Measurements from ENCODE around the gene GPR25.
"Not testable (repeated sequence)": the region's sequence is repeated elsewhere in the genome, so short reads cannot be mapped to it uniquely, and the experiment has no call there.

The GPR25 gene

DNA sequence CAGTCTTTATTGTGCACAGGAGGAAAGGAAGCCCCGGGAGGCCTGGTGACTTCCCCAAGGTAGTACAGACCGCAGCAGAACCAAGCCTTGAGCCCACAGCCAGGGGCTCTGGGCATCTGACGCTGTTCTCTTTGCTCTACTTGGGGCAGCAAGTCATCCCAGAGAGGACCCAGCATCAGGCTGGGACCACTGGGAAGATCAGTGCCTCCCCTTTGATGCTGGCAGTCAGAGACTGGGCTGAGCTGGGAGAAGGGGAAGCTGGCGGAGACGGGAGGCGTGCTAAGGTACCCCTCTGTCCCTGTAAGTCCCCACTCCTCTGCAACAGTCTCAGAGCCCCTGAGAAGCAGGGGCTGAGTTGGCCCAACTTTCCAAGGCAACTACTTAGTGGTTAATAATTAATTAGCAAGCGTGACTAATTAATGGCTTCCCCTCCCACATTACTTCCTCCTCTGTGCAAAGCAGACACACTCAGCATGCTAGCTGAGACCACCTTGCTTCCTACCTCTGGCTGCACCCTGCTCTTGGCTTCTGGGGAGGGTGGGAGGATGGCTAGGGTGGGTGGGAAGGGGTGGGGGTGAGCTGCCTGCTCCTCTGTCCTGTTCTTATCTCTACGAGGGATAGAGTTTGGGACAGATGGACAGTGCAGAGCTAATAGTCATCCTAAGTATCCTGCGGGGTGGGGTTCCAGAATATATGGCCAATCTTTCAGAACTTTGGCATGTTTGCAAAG, 23.2 kb downstream of the GPR25 start:
- FAIRE-seq = no peak

DNA sequence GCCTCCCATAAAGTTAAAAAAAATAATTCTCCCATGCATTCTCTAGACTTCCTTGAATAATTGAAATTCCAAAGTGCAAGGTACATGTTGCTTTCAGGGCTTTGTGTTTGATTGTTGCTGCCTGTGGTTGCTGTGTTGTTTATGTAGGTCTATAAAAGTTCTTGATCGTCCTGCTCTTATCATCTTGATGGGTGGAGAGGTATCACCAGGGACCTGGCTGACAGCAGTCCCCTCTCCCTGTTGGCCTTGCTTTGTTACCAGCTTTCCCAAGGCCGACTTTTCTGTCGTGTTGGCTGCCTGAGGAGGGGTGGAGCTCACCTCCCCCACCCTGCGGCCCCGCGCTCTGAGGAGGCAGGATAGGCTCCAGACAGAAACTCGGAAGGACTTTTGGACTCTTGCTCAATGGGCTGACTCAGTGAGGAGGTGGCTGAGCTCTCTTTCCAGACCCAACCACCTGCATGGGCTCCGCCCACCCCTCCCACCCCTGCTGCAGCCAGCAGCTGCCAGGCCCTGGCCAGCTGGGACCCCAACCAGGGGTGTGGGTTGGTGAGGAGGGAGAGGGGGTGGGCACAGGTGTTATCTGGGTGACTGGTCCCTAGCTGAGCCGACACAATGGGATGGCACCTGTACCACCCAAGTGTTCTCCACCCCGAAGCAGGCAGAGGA, 23.9 kb downstream of the GPR25 start:
- FAIRE-seq = no peak

DNA sequence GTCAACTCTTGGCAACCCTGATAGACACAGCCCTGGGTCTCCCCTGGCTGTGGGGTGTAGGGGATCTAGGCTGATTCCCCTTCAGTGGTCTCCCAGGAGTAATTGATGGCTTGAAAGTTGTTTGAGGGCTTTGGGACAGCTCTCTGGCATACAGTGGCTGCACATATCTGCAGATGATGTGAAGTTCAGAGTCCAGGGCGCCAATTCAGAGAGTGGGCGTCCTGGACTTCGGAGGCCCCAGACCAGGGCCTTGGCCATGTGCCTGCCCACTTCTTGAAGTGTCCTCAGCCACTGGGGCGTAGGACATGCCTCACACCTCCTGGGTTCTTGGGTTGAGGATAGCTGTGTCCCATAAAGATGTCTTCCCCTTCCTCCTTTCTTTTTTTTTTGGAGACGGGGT, 24.5 kb downstream of the GPR25 start:
- FAIRE-seq = no peak

DNA sequence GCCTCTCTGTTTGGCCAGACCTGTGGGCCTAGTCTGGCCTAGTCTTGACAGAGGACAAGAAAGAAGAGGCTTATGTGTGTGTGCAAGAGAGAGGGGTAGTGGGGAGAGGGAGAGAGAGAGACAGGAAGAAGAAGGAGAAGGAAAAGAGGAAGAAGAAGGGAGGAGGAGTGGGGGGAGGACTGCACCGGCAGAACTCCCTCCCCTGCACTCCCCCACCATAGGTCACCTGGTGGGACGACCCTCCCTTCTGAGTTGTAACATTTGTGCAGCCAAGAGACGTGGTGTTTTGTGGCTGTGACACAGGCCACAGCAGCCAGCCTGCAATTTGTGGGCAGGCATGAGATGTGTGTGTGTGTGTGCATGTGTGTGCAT, 26.2 kb downstream of the GPR25 start:
- FAIRE-seq = no peak

DNA sequence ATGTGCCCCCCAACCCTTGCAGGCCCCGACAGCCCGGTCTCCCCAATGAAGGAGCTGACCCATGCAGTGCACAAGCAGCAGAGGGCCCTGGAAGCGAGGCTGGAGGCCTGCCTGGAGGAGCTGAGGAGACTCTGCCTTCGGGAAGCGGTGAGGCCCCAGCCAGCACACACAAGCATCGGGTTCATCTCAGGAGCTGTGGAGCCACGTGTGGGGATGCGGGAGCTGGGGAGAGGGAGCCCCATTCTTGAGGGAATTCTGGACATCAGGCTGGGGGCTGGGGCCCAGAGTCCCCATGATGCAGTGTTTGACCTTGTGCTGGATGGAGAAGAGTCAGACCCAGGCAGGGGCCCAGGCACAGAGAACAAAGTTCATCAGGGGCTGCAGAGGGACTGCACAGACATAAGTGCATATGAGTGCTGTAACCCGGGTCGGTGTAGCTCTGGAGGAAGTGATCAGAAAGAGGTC, 26.7 kb downstream of the GPR25 start:
- no peak for FAIRE-seq

DNA sequence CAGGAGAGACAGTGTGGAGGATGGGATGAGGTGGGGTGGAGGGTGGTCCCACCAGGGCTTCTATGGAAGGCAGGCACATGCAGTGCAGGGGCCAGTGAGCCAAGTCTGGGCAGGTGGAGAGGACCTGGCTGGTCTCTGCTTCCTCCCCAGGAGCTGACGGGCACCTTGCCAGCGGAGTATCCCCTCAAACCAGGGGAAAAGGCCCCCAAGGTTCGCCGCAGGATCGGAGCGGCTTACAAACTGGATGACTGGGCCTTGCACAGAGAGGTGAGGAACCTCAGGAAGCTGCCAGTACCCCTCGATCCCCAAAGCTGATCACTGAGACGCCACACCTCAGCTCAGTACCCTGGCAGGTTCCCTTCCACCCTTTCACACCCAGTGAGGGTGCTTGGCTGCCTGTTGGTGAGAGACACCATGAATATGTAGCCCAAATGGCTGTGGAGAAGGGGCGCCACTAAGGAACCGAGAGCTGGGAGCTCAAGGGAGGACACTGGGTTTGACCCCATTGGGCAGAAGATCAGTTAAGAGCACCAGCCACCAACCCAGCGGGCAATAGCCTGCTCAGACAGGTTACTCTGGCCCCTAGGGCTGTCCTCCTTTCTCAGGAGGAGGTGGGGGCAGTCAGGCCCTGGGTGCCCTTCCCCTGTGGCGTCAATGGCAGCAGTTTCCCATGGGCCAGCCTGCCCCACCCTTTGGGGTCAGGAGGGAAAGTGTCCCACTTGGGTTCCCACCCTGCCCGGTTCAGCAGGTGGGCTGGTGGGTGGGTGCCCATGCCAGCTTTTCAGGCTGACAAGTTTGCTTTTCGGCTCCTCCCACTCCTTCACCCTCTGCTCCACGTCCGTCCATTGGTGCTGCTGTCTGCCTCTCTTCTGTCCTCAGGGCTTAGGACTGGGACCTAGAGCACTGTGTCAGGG, 27.4 kb downstream of the GPR25 start:
- no peak for FAIRE-seq

DNA sequence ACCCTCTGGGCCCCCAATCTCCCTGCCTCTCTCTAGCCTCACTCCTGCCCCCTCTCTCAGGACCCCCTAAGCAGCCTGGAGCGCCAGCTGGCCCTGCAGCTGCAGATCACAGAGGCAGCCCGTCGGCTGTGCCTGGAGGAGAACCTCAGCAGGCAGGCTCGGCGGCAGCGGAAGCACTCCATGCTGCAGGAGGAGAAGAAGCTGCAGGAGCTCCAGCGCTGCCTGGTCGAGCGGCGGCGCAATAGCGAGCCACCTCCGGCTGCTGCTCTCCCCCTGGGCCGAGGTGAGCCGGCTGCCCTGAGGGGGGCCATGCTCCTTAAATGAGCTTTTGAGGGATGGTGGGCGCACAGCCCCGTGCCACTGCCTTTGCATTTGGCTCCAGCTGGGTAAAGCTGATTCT, 28.1 kb downstream of the GPR25 start:
- FAIRE-seq = no peak

DNA sequence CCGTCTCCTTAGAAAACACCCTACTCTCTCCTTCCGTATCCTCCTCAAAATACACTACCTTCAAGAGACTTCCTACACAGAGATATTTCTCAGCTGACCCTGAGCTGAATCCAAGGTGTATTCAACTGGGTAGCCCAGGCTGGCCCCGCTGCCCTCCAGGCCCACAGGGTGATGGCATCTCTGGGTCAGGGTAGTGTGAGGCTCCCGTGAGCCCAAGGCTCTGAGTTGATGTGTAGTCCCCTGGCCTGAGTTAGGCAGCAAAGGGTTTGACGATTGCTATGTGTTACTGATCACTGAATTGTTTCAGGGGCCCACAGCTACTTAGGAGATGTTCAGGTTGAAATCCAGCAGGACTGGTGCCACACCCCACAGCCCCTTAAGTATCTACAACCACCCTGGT, 28.6 kb downstream of the GPR25 start:
- FAIRE-seq = no peak

DNA sequence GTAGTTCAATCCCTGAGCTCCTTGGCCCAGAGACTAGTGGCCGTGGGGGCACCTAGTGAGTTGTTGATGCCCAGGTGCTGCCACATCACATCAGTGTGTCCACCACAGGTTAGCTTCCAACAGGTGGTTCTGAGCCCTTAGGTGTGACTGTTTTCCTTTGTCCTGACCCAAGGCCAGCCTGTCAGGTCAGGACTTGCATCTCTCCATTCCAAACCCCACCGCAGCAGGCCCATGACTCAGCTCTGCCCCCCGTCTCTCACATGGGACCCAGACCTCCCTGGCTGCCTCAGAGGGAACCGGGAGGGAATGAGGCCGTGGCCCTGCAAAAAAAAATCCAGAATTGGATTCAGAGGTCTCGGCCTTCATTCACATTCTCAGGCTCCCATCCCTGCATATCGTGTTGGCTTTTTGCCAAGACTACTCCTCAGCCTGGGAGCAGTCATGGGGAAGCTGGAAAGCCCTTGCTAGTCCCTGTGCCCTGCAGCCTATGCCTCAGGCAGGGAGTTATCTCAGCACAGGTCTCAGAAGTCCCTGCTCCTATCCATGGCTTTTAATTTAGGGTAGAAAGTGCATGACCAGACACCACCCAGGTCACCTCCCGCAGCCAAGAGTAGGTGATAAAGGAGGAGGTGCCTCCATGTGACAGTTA, 29.1 kb downstream of the GPR25 start:
- no peak for FAIRE-seq

DNA sequence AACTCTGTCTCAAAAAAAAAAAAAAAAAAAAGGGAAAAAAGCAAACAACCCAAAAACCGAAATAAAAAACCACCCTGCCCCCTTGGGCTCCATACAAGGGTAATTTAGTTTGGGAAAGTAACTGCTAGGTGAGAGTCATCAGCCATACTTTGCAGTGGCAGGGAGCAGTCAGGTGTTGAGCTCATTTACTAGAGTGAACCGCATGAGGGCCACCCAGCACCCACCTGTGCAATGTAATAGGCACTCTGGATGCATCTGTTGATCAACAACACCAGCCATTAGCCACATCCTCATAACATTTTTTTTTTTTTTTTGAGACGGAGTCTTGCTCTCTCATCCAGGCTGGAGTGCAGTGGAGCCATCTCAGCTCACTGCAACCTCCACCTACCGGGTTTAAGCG, 31.0 kb downstream of the GPR25 start:
- no peak for FAIRE-seq

DNA sequence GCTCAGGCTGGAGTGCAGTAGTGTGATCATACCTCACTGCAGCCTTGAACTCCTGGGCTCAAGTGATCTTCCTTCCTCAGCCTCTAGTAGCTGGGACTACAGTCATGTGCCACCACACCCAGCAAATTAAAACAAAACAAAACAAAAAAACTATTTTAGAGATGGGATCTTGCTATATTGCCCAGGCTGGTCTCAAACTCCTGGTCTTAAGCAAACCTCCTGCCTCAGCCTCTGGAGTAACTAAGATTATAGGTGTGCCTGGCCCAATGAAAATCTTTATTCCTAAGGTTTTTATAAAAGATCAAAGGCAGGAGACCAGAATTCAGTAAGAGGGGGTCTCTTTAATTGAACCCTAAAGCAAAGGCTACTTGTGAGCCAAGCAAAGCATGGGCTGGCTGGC, 32.0 kb downstream of the GPR25 start:
- no peak for FAIRE-seq

DNA sequence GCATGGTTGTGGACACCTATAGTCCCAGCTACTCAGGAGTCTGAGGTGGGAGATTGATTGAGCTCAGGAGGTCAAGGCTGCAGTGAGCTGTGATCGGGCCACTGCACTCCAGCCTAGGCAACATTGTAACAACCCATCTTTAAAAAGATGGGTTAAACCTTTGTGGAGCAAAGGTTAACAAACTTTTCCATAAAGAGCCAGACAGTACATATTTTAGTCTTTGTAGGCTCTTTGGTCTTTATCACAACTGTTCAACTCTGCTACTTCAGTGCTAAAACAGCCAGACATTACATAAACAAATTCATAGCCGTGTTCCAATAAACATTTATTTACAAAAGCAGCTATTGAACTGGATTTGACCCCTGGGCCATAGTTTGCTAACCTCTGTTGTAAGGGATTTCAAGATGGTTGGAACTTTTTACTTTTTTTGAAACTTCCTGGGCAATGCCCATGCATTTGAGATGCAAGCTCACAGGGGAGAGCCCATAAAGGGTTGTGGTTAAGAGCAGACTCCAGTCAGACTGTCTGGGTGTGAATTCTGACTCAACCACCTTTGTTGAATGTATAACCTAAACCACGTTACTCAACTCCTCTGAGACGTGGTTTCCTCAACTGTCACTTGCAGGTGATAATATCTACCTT, 32.8 kb downstream of the GPR25 start:
- no peak for FAIRE-seq

DNA sequence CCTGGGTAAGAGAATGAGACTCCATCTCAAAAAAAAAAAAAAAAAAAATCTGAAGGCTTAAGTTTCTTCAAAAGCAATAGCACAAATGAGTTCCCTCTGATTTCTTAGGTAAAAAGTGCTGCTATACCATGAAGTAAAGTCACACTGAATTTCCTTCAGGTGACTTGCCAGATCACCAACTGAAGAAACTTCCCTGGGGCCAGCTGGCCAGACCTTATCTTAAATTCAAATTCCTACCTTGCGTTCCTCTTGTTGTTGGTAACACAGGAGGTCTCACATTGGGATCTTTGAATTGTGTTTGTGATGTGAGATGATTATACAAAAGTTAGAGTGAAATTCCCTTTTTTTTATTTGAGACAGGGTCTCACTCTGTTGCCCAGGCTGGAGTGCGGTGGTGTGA, 33.7 kb downstream of the GPR25 start:
- FAIRE-seq = no peak

DNA sequence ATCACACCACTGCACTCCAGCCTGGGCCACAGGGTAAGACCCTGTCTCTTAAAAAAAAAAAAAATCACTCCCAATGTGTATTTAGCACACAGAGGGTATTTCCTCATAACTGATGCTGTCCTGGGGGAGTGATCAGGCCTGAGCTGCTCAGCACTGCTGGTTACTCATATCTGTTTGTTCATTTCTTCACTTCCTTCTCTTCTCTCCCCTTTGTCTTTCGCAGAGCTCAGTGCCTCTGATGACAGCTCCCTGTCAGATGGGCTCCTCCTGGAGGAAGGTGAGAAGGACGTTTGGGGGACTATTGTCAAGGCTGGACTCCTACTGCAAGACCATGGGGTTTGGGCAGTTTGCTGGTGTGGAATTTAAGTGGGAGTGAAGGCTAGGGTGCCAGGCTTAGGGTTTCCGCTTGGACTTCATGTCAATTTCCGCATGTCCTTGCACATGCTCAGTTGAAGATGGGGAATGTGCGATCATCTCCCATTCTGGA, 34.9 kb downstream of the GPR25 start:
- FAIRE-seq = no peak

DNA sequence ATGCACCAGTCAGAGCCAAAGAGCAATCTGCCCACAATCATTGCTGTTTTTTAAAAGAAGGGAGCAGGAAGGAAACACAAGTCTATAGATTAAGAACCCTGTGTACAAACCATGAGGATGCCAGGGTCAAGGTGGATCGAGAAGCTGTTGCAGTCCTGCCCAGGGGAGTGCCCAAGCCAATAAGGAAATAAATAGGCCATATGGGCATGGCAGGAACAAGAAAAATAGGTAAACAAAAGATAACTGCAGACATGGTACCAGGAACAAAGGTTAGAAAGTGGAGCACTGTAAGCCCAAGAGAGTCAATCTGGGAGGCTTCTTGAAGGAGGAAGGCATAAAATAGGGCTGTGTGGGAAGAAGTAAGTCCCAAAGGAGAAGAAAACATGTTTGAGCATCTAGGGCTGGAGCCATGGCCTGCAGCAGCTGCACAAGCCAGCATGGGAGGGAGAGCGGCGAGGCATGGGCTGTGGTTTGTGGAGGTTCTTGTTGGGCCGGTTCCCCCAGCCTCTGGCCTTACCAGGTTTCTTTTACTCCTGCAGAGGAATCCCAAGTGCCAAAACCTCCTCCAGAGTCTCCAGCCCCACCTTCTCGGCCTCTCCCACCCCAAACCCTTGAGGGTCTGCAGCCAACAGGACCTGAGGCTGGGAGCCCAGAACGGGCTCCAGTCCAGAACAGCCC, 35.5 kb downstream of the GPR25 start:
- FAIRE-seq = no peak

DNA sequence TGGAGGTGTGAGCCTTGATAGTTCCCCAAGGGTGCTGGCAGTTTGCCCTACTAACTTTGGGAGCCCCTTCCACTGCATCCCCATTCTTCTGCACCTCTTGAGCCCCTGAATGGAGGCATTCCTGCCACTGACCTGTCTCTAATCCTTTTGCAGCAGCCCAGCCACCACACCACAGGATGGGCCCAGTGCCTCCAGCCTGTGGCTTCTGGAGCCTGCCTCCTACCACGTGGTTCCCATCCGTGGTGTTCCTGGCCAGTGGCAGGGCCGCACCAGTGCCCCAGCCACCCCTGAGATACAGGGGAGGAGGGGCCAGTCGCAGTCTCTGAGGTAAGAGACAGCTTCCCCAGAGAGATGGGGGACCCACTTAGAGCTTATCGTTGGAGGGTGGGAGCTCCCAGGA, 36.3 kb downstream of the GPR25 start:
- FAIRE-seq = no peak

DNA sequence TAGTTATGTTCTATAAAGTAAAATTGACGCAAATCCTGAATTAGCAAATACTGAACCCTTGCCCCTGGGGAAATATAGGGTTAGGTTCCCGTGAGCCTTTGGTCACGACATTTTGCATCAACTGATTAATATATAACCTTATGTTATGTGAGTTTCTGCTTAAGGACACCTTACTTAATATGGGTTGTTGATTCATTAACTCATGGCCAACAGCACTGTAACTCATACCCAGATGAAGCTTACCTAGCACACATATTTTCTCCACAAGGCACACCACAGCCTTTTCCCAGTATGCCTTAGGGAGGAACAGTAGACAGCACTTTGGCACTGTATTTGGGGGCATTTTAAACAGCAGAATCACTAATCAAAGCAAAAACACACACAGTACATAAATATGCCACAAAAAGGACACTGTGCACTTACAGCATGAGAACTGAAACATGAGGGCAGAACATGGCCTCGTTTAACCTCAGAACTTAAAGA, 37.0 kb downstream of the GPR25 start:
- FAIRE-seq = no peak

DNA sequence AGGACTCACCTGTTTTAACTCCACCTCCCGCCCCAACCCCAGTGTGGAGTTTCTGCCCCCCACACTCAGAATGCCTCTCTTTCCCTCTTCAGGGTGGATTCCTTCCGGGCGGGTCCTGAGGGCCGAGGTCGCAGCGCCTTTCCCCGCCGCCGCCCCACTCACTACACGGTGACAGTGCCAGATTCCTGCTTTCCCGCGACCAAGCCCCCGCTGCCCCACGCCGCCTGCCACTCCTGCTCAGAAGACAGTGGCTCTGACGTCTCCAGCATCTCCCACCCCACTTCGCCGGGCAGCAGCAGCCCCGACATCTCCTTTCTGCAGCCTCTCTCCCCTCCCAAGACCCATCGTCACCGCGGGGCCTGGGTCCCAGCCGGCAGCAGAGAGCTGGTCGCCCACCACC, 38.6 kb downstream of the GPR25 start:
- FAIRE-seq = no peak

DNA sequence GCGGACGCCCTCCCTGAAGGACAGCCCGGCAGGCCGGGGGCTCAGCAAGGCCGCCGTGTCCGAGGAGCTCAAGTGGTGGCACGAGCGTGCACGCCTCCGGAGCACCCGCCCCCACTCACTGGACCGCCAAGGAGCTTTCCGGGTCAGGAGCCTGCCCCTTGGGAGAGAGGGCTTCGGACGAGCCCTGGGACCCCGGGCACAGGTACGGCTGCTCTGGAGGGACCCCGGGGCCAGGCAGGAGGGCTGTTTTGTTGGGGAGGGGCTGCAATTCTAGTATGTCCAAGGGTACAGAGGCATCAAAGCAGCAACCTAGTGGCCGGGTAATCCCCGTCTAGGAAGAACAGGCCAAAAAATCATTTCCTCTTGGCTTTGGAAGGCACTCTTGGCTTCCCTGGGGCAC, 39.2 kb downstream of the GPR25 start:
- not testable (repeated sequence) for FAIRE-seq

DNA sequence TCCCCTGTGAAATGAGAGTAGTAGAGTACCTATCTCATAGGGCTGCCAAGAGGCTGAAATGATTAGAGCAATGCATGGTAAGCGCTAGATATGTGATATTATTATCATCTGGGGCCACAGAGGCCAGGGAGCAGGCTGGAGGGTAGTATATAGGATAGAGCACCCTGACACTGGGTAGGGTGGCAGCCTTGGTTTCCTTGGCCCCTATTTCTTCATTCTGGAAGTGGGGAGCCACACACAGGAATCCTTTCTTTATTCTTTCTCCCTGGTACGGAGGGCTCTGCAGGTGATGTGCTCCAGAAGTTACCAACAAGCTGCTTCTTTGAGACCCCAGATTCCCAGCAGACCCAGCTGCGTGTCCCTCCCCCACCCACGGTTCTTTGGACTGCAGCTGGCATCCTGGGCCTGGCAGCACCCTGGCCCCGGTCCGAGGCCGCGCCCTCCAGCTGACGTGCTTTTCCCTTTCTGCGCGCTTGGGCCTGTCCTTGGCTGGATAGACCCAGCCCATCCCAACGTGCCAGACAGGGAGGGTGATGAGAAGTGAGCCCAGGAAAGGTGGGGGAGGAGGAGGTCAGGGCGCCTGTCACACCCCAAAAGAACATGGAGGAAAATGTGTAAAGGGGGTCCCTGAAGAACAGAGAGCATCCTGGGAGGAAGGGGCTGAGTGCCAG, 40.1 kb downstream of the GPR25 start:
- FAIRE-seq = no peak

DNA sequence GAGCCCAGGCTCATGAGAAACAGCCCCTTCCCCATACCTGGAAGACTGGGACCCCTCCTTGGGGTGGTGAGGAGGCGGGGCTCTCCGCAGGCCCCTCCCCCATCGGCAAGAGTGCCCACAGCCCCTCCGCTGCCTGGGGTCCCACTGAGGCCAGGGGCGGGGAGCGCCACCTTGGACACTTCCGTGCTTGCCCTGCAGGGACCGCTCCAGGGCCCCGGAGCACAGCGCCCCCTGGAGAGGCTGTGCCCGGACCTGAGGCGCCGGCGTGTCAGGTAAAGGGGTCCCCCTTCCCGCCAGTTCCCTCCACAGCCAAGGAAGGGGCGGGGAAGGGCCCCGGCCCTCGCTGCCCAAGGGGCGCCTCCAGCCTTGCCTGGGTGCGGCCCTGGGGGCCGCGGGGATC, 43.4 kb downstream of the GPR25 start:
- FAIRE-seq = no peak

Data from G401.6 (cell line).